Fibroblast of skin of left biceps (primary cell): ENCODE data around the gene SWAP70.
"Not testable (repeated sequence)": the region's sequence is repeated elsewhere in the genome, so short reads cannot be mapped to it uniquely, and the experiment has no call there.

Source experiments
- DNase-seq, 2 experiments: peaks; one replicate each; pipeline ENCODE4 v3.0.0-alpha.2; 2013; ENCODE audit warnings: low read depth in 2 of 2

Gene SWAP70

DNA sequence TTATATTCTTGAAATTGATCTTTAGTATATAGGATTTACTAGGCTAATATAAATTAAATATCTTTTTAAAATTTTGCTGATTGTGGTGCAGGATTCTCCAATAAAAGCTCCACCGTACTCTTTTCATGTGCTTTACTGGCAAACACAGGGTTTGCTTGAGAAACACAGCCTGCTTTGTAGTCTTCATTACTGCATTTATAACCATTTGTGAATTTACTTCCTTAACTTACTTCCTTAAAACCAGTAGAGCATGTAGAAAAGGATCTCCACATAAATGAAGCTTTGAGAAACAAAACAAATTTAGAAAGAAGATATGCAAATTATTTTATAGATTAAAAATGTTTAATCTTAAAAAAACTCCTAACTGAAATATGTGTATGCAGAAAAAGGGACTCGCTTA is 28.8 kb downstream of the SWAP70 start:
- DNase-seq, result no peak

DNA sequence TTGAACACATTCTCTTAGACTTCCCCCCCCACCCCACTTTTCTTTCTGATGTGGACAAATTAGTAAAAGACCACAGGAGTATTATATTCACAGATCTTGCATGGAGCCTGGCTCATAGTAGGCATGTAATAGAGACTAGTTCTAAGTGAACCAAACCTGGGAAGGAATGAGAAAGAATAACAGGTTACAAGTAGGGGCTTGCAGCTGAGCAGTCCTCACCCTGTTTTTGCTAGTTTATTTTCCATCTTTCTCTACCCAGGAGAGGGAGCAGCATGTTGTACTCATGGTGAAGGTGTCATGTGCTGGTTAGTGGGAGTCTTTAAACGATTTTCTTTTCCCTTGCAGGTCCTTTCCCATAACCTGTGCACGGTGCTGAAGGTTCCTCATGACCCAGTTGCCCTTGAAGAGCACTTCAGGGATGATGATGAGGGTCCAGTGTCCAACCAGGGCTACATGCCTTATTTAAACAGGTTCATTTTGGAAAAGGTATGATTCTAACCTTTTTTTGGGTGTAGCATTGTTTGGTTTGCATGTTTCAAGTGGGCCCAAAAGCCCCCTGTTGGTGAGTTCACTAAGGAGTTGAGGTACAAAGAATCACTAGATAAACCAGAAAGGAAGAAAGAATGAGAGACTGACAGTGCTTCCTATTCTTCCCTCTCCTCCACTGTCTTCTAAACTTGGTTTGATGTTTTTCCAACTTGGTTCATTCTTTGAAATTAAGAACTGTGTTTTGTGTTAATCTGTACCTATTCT is 30.1 kb downstream of the SWAP70 start:
- no peak for DNase-seq

DNA sequence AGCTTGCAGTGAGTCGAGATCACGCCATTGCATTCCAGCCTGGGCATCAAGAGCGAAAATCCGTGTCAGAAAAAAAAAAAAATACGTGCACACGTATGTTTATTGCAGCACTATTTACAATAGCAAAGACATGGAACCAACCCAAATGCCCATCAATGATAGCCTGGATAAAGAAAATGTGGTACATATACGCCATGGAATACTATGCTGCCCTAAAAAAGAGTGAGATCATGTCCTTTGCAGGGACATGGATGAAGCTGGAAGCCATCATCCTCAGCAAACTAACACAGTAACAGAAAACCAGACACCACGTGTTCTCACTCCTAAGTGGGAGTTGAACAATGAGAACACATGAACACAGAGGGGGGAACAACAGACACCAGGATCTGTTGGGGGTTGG is 31.4 kb downstream of the SWAP70 start:
- not testable (repeated sequence) for DNase-seq

DNA sequence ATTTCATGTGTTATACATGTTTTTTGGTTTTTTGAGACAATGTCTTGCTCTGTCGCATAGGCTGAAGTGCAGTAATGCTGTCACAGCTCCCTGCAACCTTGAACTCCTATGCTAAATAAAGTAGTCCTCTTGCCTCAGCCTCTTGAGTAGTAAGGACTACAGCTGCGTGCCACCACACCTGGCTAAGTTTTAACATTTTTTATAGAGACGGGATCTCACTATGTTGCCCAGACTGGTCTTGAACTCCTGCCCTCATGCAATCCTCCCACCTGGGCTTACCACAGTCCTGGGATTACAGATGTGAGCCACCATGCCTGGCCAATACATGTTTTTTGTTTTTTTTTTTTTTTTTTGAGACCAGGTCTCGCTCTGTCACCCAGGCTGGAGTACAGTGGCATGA is 33.9 kb downstream of the SWAP70 start:
- no peak for DNase-seq

DNA sequence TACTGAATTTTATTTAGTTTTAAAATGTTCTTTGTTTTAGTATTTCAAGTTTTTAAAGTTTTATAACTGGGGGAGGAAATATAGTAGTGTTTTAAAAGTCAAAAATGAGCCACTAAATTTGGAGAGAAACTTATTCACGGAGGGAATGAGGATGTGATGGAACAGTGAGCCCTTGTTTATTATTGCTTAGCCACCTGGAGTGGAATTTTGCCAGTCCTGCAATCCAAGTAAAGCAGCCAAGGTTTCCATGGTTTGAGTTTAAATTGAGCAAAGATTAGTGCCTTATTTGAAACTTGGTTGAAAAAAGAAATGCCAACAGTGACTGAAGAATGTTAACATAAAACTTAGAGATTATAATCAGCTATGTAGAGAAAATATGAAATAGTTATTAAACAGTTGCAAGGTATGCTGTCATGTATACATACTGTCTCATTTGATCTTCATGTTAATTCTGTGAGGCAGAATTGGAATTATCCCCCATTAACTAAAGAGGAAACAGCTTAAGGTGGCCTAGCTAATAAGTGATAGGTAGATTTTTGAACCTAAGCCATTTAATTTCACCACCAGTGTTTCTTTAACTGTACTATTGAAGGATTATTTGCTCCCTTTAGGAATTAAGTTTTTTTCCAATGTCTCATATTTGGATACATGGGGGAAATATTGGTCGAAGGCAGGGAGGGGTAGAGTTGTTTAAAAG is 36.4 kb downstream of the SWAP70 start:
- no peak for DNase-seq

GRCh38 chr11:9701799-9702198 is 37.9 kb downstream of the SWAP70 start:
- DNase-seq, result no peak

DNA sequence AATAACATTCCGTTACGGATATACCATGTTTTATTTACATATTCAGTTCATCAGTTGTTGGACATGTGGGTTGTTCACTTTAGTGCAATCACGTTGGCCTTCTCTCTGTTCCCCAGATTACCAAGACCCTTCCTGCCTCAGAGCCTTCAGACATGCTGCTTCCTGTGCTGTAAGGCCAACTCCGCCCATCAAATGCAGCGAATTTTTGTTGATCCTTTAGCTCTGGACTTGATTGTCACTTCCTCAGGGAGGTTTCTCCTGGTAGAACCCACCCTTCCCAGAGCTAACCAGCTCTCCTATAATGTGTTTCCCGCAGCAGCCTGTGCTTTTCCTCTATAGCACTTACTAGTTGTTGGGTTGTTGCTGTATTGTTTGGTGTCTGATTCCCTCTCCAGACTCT is 39.4 kb downstream of the SWAP70 start:
- no peak for DNase-seq

DNA sequence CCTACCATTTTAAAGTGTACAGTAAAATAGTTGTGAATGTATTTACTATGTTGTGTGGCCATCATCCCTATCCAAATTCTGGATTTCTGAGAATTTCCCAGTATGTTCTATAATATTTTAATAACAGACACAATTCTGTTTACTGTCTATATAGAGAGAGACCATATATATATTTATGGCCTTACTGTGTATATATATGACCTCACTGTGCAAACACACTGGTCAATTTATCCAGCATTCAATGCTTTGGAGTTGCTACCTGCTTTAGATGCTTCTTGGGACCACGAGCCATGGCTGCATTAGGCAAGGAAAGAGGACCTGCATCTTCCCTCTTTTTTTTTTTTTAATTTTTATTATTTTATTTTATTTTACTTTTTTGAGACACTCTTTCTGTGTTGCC is 40.2 kb downstream of the SWAP70 start:
- no peak for DNase-seq

DNA sequence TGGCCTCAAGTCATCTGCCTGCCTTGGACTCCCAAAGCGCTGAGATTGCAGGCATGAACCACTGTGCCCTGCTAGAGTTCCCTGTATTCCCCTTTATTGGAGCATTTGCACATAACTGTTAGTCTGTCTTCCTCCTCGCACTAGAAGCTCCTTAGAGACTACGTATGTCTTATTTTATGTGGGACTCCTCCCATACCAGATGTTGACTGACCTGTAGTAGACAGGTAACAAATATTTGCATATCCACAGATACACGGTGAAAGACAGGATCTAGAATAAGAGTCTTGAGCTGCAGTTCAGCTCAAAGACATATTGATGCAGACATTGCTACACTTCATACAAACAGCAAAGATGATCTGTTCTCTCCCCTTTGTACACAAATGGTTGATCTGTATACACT is 40.7 kb downstream of the SWAP70 start:
- no peak for DNase-seq

DNA sequence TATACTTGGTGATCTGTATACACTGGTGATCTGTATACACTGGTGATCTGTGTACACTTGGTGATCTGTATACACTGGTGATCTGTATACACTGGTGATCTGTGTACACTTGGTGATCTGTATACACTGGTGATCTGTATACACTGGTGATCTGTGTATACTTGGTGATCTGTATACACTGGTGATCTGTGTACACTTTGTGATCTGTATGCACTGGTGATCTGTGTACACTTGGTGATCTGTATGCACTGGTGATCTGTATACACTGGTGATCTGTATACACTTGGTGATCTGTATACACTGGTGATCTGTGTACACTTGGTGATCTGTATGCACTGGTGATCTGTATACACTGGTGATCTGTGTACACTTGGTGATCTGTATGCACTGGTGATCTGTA is 41.5 kb downstream of the SWAP70 start:
- not testable (repeated sequence) for DNase-seq

GRCh38 chr11:9708544-9708943 is 44.7 kb downstream of the SWAP70 start:
- DNase-seq, result no peak

DNA sequence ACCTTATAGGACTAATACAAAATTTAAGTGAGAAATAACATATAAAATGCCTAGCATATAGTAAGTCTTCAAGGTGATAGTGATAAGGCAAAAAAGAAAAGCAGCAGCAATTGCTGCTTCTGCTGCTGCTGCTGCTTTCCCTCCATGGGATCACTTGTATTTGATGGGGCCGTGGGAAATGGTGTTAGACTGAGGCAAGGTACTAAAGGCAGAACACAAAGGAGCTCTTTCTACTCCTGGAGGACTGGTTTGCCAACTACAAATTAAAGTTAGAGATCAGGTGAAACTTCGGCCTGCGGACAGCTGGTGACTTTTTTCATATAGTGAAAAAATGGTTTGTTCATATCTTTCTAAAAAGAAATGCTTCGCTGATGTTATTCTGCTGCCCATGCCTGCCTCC is 46.3 kb downstream of the SWAP70 start:
- no peak for DNase-seq

DNA sequence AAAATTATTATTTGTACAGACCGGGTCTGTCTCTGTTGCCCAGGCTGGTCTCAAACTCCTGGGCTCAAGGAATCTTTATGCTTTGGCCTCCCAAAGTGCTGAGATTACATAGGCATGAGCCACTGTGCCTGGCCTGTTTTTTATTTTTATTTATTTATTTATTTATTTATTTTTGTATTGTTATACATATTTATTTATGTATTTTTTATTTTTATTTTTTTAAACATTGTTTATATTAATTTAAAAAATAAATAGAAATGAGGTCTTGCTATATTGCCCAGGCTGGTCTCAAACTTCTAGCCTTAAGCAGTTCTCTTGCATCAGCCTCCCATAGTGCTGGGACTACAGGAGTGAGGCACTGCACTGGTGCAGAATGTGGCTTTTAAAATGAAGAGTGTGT is 47.0 kb downstream of the SWAP70 start:
- DNase-seq, result no peak

GRCh38 chr11:9711454-9712307 is 47.8 kb downstream of the SWAP70 start:
- no peak for DNase-seq

DNA sequence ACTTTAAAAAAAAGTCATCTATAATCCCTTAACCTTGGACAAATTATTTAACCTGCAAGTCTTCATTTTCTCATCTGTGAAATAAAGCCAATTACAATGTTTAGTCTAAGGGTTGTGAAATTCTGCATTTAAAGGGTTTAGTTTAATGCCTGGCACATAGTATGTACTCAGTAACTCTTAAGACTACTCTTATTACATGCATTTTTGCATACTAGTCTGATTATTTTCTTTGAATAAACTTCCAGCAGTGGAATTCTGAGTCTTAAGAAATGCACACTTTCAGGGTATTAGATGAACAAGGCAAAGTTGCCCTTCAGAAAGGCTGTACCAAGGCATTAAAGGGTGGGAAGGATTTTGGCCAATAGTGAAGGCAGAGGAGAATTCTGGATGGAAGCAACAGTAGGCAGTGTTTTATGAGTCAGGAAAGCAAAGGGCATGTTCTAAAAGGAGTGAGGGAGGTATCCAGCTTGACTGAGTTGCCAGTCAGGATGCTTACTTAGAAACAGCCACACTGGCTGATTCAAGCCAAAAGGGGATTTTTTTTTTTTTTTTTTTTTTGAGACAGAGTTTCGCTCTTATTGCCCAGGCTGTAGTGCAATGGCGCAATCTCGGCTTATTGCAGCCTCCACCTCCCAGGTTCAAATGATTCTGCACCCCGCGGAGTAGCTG is 50.5 kb downstream of the SWAP70 start:
- no peak for DNase-seq

DNA sequence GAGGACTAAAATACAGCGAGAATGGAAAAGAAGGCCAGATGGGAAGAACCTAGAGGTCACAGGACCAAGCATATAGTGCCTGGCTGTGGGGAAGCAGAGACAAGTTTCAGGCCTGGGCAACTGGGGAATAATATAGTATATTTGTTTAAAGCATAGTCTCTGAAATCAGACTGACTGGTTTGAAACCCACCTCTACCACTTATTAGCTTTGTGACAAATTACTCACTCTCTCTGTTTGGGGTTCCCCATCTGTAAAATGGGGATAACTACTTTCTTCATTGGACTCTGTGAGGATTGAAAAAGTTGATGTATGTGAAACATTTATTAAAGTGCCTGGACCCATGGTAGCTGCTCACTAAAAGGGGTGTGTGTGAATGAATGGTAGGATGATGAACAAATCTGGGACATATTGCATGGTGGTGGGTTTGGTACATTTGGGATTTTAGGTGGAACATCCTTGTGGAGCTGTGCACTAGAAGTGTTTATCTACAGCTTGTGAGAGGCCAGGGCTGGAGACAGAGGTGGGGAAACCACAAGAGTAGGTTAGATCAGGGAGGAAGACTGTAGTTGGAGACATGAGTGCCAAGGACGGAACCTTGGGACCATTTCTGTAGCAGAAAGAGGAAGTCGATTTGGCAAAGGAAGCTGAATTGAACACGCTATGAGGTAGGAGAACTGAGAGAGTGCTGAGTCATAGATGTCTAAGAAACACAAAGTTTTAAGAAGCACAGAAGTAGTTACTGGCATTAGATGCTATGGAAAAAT is 52.6 kb downstream of the SWAP70 start:
- peak; percentile 20 to 31 for DNase-seq

GRCh38 chr11:9717040-9717357 is 53.1 kb downstream of the SWAP70 start:
- DNase-seq, result no peak

- DNase-seq, result no peak
Measured at GRCh38 chr11:9717719-9718118, 53.8 kb downstream of the SWAP70 start.

DNA sequence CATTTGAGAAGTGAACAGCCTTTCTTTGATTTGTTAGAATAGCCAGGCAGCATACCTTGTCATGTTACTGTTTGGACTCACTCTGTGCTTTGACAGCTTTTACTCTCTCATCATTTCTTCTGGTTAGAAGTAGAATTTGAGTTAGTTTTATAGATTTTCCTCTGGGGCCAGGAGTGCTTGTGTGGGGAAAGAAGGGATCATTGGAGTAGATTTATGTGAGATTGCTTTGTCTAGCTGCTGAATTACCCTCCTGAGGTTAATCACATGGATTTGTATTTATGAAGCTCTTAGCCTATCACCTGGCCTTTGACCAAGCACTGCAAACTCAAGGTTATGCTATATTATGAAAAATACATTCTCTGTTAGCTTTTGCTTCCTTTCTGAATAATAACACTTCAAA is 54.3 kb downstream of the SWAP70 start:
- no peak for DNase-seq

GRCh38 chr11:9719566-9720289 is 55.9 kb downstream of the SWAP70 start:
- no peak for DNase-seq

- DNase-seq, result no peak
Measured at GRCh38 chr11:9720290-9720630, 56.4 kb downstream of the SWAP70 start.
